Measurements from ENCODE around the gene ZRANB1.

DNA sequence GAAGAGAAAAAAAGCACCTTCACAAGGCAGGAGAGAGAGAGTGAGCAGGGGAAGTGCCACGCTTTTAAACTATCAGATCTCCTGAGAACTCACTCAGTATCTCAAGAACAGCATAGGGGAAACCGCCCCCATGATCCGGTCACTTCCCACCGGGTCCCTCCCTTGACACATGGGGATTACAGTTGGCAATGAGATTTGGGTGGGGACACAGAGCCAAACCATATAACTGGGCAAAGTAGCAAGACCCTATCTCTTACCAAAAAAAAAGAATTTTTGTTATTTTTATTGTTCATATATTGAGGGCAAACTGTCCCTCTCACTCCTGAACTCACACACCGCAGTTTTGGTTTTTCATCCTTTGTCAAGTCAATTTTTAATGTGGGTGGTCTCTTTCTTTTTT lies 18.2 kb upstream of the ZRANB1 start:
- TF ChIP-seq POLR2AphosphoS5 (IDR thresholded peaks at IDR 0.05; ENCODE audit: low read depth) (no peak), EZH2 (IDR thresholded peaks at IDR 0.05; ENCODE audit: low read depth, unreplicated experiment) (no peak)
- TF ChIP-seq, protein P1, sequence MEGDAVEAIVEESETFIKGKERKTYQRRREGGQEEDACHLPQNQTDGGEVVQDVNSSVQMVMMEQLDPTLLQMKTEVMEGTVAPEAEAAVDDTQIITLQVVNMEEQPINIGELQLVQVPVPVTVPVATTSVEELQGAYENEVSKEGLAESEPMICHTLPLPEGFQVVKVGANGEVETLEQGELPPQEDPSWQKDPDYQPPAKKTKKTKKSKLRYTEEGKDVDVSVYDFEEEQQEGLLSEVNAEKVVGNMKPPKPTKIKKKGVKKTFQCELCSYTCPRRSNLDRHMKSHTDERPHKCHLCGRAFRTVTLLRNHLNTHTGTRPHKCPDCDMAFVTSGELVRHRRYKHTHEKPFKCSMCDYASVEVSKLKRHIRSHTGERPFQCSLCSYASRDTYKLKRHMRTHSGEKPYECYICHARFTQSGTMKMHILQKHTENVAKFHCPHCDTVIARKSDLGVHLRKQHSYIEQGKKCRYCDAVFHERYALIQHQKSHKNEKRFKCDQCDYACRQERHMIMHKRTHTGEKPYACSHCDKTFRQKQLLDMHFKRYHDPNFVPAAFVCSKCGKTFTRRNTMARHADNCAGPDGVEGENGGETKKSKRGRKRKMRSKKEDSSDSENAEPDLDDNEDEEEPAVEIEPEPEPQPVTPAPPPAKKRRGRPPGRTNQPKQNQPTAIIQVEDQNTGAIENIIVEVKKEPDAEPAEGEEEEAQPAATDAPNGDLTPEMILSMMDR (conservative IDR thresholded peaks at IDR 0.05; ENCODE audit: low read depth in 2 of 2): no peak
